Omental fat pad (tissue), 4 donors: ENCODE data around the gene USP40. TPM values are rescaled to one million over a fixed set of nuclear protein-coding genes. Genes with fewer than 3 reads are reported as not detected.

ENCODE experiments used
- ATAC-seq: fragments of 150-250 bp; one replicate; pipeline ENCODE4 v1.9.1; 2016; ENCODE audit warnings: mild to moderate bottlenecking, moderate library complexity; ENCODE audit not compliant: low FRiP score
- DNase-seq: peaks from one replicate; pipeline ENCODE4 v3.0.0-alpha.2; 2019; ENCODE audit warnings: low spot score
- total RNA-seq, 4 donors: library from RNA; depleted of rRNA; stranded (reverse); fragments of >200 nt; gene quantifications; one replicate each; pipeline ENCODE4 v1.1.0, GENCODE V29; 2016
- TF ChIP-seq, protein P1 (sequence below), 3 donors: fragments of 450-650 bp; IDR thresholded peaks; one replicate each; pipeline ENCODE4 v1.5.1; 2016 to 2017; ENCODE audit warnings: antibody characterized with exemption in 3 of 3, mild to moderate bottlenecking in 3 of 3, moderate library complexity in 2 of 3

The USP40 gene
- total RNA-seq, 4 donors from 2014 or later = 23.4 to 50.6 (median 35.1) TPM

DNA sequence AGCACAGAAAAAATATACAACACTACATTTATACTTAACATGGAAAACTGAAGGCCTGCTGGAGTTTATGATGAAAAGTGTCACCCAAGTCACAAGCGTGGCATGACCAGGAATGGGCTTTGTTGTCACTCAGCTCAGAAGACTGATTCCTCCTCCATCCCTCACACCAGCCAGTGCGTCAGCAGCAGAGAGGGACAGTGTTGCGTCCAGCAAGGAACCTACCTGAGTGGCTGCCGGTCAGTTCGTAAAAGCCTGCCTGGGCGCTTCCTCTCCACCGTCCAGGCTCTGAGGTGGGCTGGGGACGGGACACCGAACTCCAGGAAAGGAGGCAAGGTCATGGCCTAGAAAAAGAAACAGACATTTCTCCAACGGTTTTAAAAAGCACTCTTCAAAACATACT lies 77.4 kb downstream of the USP40 start:
- ATAC-seq (no peak), DNase-seq (no peak)
- TF ChIP-seq, protein P1, sequence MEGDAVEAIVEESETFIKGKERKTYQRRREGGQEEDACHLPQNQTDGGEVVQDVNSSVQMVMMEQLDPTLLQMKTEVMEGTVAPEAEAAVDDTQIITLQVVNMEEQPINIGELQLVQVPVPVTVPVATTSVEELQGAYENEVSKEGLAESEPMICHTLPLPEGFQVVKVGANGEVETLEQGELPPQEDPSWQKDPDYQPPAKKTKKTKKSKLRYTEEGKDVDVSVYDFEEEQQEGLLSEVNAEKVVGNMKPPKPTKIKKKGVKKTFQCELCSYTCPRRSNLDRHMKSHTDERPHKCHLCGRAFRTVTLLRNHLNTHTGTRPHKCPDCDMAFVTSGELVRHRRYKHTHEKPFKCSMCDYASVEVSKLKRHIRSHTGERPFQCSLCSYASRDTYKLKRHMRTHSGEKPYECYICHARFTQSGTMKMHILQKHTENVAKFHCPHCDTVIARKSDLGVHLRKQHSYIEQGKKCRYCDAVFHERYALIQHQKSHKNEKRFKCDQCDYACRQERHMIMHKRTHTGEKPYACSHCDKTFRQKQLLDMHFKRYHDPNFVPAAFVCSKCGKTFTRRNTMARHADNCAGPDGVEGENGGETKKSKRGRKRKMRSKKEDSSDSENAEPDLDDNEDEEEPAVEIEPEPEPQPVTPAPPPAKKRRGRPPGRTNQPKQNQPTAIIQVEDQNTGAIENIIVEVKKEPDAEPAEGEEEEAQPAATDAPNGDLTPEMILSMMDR (IDR thresholded peaks at IDR 0.05) = no peak

DNA sequence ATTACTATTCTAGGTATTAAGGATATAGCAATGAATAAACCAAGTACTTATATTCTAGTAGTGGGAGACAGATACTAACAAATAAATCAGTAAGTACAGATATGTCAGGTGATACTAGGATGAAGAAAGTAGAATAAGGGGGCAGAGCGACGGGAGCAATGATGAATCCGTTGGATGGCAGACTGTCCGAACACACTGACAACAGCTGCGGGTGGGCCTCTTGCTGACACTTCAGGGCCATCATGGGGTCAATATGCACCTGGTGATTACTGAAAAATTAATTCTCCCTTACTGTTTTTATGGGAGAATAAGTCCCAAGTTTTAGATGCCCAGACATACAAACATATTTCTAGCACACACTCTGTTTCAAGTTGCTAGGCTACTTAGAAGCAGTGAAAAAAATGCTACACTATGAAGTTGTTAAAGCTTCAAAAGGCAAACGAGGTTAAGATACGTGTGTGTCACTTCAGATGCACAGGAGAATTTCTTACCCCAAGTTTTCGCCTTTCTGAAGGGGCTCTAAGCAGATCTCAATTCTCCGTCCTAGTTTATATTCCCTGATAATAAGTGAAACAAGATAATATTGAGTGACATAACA lies 78.7 kb downstream of the USP40 start:
- TF ChIP-seq, protein P1 (IDR thresholded peaks at IDR 0.05) = no peak
- no peak for DNase-seq
- no peak for ATAC-seq

GRCh38 chr2:233486778-233487552 lies 79.6 kb downstream of the USP40 start:
- ATAC-seq (peak; percentile 54), DNase-seq (no peak)
- TF ChIP-seq, protein P1 (IDR thresholded peaks at IDR 0.05) = no peak

- no peak for DNase-seq
- no peak for ATAC-seq
- TF ChIP-seq, protein P1 (IDR thresholded peaks at IDR 0.05) = no peak
These were observed 80.2 kb downstream of the USP40 start for GRCh38 chr2:233486357-233486756.

DNA sequence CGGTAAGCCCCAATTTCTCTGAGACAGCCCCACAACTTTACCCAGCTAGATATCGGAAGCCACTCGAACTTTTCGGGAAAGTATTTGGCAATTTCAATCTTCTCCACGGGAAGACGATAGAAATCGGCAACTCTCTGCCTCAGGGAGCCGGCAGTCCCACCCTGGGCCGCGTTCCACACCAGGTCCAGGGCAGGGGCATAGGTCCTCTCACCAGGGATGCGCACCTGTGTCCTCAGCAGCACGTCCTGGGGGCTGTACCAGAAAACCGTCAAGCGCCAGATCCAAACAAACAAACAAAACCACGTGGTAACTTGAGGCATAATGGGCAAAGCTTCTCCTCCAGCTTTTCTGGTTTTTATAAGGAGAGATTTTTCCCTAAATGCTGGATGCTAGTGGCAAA lies 80.9 kb downstream of the USP40 start:
- no peak for ATAC-seq
- no peak for DNase-seq

DNA sequence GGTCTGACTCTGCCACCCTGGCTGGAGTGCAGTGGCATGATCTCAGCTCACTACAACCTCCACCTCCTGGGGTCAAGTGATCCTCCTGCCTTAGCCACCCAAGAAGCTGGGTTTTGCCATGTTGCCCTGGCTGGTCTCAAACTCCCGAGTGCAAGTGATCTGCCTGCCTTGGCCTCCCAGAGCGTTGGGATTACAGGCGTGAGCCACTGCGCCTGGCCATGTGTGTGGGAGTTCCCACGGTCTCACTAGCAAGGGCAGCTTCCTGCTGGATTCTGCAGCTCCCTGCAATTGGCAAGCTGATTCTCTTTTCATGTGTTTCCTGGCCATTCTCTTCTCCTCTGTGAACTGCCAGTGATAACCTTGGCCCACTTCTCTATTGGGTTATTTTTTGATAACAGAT lies 84.0 kb downstream of the USP40 start:
- ATAC-seq (no peak), DNase-seq (no peak)
- TF ChIP-seq, protein P1 (IDR thresholded peaks at IDR 0.05) = no peak

More for the DNA sequence above, 80.9 kb downstream of the USP40 start:
- TF ChIP-seq, protein P1 (IDR thresholded peaks at IDR 0.05) = no peak
